DOHH2 (cell line): ENCODE data around the gene MAP6.

Experiments
- H3F3A ChIP-seq: fragments of 200-600 bp; sonication (generic), shearing (Covaris generic); 2 replicates; pipeline ENCODE4 v1.6.0; 2016; ENCODE audit warnings: antibody characterized with exemption, mild to moderate bottlenecking; ENCODE audit not compliant: control insufficient read depth, insufficient read depth
- H3K27ac ChIP-seq: fragments of 200-600 bp; sonication (generic); 2 replicates; pipeline ENCODE4 v1.5.1; 2014; ENCODE audit warnings: low read depth, mild to moderate bottlenecking, low read length, moderate library complexity
- H3K27me3 ChIP-seq: fragments of 200-600 bp; sonication (generic); 2 replicates; pipeline ENCODE4 v1.6.1; 2014; ENCODE audit warnings: mild to moderate bottlenecking, low read length, mixed read lengths; ENCODE audit not compliant: control insufficient read depth
- H3K36me3 ChIP-seq: fragments of 200-600 bp; sonication (generic); 2 replicates; pipeline ENCODE4 v1.6.1; 2014; ENCODE audit warnings: mild to moderate bottlenecking, low read length, moderate library complexity, mixed read lengths; ENCODE audit not compliant: control insufficient read depth
- H3K4me1 ChIP-seq: fragments of 200-600 bp; sonication (generic); 2 replicates; pipeline ENCODE4 v1.6.1; 2014; ENCODE audit warnings: mild to moderate bottlenecking, low read length, mixed read lengths; ENCODE audit not compliant: control insufficient read depth
- H3K4me2 ChIP-seq: fragments of 200-600 bp; sonication (generic); 2 replicates; pipeline ENCODE4 v1.6.0; 2014; ENCODE audit warnings: mild to moderate bottlenecking, low read length, moderate library complexity
- H3K4me3 ChIP-seq: fragments of 200-600 bp; sonication (generic); 2 replicates; pipeline ENCODE4 v1.5.1; 2014; ENCODE audit warnings: mild to moderate bottlenecking, low read length, mixed read lengths
- H3K79me2 ChIP-seq: fragments of 200-600 bp; sonication (generic); 2 replicates; pipeline ENCODE4 v1.6.1; 2014; ENCODE audit warnings: mild to moderate bottlenecking, low read length, mixed read lengths; ENCODE audit not compliant: control insufficient read depth
- H3K9me2 ChIP-seq: fragments of 200-600 bp; sonication (generic); replicated peaks from 2 replicates; pipeline ENCODE4 v1.6.1; 2014; ENCODE audit warnings: mild to moderate bottlenecking, low read length, mixed read lengths; ENCODE audit not compliant: control insufficient read depth
- H3K9me3 ChIP-seq: fragments of 200-600 bp; sonication (generic); 2 replicates; pipeline ENCODE4 v1.6.1; 2014; ENCODE audit warnings: antibody characterized with exemption, low read length, mixed read lengths; ENCODE audit not compliant: control insufficient read depth, insufficient read depth
- H4K20me1 ChIP-seq: fragments of 200-600 bp; sonication (generic); 2 replicates; pipeline ENCODE4 v1.6.0; 2014; ENCODE audit warnings: low read depth, mild to moderate bottlenecking, antibody characterized with exemption, low read length, moderate library complexity; ENCODE audit not compliant: control insufficient read depth, insufficient read depth
- EZH2phosphoT487 ChIP-seq: fragments of 200-600 bp; sonication (generic); IDR thresholded peaks from 2 replicates; pipeline ENCODE4 v1.6.1; 2017; ENCODE audit warnings: borderline replicate concordance, mild to moderate bottlenecking, antibody characterized with exemption, low read length, moderate library complexity, mixed read lengths
- TF ChIP-seq, protein P1 (sequence below): fragments of 200-600 bp; sonication (generic); IDR thresholded peaks from one replicate; pipeline ENCODE4 v1.5.1; 2014; ENCODE audit warnings: antibody characterized with exemption, mild to moderate bottlenecking, low read depth, low read length; ENCODE audit not compliant: poor library complexity, severe bottlenecking

MAP6 gene

DNA sequence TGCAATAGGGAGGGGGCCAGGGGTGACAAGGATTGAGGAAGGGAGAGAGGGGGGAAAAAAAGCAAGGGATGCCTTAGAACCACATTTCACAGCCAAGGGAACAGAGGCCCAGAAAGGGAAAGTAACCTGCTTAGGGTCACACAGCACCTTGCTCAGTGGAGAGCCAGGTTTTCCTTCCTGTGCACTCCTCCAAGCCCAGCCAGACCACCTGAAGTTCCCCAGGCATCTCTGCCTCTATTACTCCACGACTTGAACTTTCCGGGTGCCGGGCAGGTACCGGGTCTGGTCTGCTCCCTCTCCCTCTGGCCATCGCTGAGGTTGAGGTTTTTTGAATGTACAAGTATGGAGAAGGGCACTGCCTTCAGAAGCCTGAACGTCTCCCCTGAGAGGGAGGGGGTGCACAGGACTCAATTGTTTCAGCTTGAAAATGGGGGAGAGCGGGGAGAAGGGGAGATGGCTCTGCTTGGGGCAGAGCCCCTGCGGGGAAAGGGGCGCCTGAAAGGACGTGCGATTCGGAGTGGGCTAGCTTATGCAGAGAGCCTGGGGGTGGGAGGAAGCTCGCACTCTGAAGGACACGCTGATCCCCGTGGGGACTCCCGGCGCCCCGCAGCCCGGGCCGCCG is 107.3 kb downstream of the MAP6 start:
- Histone ChIP-seq H3F3A (no peaks in the 10 kb centered on the region), H3K9me3 (no peaks in the 10 kb centered on the region), H3K4me2 (peak overlapping the region; percentile 92), H3K36me3 (no peaks in the 10 kb centered on the region), H3K27me3 (peaks cover 44% of the 10 kb centered on the region), H3K4me1 (peaks cover 16% of the 10 kb centered on the region), H4K20me1 (no peaks in the 10 kb centered on the region), H3K4me3 (peak overlapping the region; percentile 69), H3K27ac (no peak overlapping the region), H3K79me2 (no peaks in the 10 kb centered on the region), H3K9me2 (no peaks in the 10 kb centered on the region)
- TF ChIP-seq, protein P1, sequence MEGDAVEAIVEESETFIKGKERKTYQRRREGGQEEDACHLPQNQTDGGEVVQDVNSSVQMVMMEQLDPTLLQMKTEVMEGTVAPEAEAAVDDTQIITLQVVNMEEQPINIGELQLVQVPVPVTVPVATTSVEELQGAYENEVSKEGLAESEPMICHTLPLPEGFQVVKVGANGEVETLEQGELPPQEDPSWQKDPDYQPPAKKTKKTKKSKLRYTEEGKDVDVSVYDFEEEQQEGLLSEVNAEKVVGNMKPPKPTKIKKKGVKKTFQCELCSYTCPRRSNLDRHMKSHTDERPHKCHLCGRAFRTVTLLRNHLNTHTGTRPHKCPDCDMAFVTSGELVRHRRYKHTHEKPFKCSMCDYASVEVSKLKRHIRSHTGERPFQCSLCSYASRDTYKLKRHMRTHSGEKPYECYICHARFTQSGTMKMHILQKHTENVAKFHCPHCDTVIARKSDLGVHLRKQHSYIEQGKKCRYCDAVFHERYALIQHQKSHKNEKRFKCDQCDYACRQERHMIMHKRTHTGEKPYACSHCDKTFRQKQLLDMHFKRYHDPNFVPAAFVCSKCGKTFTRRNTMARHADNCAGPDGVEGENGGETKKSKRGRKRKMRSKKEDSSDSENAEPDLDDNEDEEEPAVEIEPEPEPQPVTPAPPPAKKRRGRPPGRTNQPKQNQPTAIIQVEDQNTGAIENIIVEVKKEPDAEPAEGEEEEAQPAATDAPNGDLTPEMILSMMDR: no peak
- TF ChIP-seq EZH2phosphoT487: no peak

DNA sequence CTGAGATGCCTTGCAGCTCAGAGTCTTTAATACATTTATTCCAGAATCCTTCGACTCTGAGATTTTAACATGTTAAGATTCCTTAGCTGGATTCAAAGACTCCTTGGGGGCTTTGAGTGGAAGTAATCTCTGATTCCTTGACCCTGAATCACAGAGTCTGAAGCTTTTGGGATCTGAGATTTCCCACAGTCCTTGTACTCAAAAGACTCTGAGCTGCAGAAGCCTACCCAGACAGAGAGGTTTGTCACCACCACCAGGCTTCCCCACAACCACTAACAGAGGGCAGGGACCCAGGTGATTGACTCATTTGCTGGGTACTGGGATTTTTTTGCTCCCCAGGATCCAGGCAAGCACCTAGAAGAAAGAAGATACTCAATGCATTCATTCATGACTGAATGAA is 108.2 kb downstream of the MAP6 start:
- Histone ChIP-seq H3K79me2 (no peaks in the 10 kb centered on the region), H3K9me3 (no peaks in the 10 kb centered on the region), H3K4me3 (no peak overlapping the region), H3F3A (no peaks in the 10 kb centered on the region), H3K9me2 (no peaks in the 10 kb centered on the region), H3K36me3 (no peaks in the 10 kb centered on the region), H3K27ac (no peak overlapping the region), H4K20me1 (no peaks in the 10 kb centered on the region), H3K4me1 (peaks cover 16% of the 10 kb centered on the region), H3K27me3 (peaks cover 44% of the 10 kb centered on the region), H3K4me2 (no peak overlapping the region)
- no peak for TF ChIP-seq EZH2phosphoT487
- TF ChIP-seq, protein P1: no peak

DNA sequence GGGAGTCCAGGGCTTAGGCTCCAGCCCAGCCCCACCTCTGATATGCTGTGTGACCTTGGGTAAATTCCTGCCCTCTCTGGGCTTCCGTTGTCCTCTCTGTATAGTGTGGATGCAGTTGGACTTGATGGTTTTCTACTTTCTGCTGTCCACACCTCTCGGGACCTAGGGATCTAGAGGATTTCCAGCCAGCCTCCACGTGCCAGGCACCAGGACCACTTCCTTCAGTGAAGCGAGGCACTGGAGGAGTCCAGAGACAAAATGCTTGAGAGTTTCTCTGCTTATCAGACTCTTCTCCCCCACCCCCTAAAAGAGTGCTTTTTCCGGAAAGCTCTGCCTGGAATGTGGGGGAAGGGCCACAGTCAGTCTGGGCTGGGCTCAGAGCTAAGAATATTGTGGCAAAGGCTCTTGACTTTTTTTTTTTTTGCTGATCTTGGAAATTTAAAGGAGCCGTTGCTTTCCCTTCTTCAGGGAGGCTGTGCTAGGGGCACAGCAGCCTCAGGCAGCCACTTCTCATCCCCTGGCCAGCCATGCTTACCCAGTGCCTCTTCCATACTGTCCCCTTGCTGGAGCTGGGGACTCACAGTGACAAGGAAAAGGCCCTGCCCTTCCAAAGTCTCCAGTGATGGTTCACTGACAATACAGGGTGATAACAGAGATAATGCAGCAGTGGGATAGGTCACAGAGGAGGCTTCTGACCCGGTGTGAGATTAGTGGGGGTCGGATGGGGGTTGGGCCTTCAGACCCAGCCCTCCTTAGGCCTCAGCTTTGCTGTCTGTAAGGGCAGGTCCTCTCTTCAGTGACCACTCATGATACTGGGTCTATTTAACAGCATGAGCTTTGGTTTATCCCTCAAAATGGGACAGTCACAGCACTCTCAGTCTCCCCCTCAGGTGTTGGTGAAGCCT is 109.6 kb downstream of the MAP6 start:
- Histone ChIP-seq H3K9me2 (no peaks in the 10 kb centered on the region), H3K4me1 (peaks cover 16% of the 10 kb centered on the region), H3K9me3 (no peaks in the 10 kb centered on the region), H3F3A (no peaks in the 10 kb centered on the region), H4K20me1 (no peaks in the 10 kb centered on the region), H3K36me3 (no peaks in the 10 kb centered on the region), H3K4me2 (no peak overlapping the region), H3K79me2 (no peaks in the 10 kb centered on the region), H3K4me3 (no peak overlapping the region), H3K27ac (no peak overlapping the region), H3K27me3 (peaks cover 44% of the 10 kb centered on the region)
- TF ChIP-seq EZH2phosphoT487: no peak
- TF ChIP-seq, protein P1: no peak
